K562 (cell line): ENCODE measurements around the gene DCLK1. TPM values are rescaled to one million over a fixed set of nuclear protein-coding genes. Genes with fewer than 3 reads are reported as not detected.

Experiments
- ATAC-seq: fragments of 200-7000 bp; cut with Tn5 transposase; 3 replicates; pipeline ENCODE4 v1.9.1; 2020; ENCODE audit warnings: moderate library complexity
- BruUV-seq: library from RNA; stranded (reverse); fragments of 400-500 nt; replicated peaks from 2 replicates; lab custom pipeline; 2021; lab: Mats Ljungman, UMichigan
- CTCF ChIA-PET: fragments of 300-600 bp; formaldehyde crosslinking; extraction: SDS; loops from one replicate; lab custom pipeline; 2021; ENCODE audit warnings: low intra/inter-chr PET ratio; lab: Yijun Ruan, JAX
- POLR2A ChIA-PET: fragments of 300-600, 350-650 bp; sonication (Branson Sonifier 250); formaldehyde crosslinking; extraction: SDS; loops from one replicate; lab custom pipeline; 2021; ENCODE audit warnings: antibody characterized with exemption, inconsistent platforms; lab: Yijun Ruan, JAX
- DNase-seq, 4 experiments: peaks; one replicate each; pipeline versions ENCODE4 v3.0.0 to v3.0.0-alpha.2; 2011 to 2018; ENCODE audit warnings: low spot score in 3 of 4, mixed read lengths in 3 of 4; ENCODE audit errors: extremely low read depth in 1 of 4
- FAIRE-seq: peaks from 2 replicates; lab custom pipeline; 2011; peaks lifted over from hg19 to GRCh38; lab: Jason Lieb, UNC
- H2AFZ ChIP-seq: 2 replicates; pipeline ENCODE4 v1.6.0; 2011; ENCODE audit warnings: low read depth, low read length, control low read depth, inconsistent platforms
- H3K27ac ChIP-seq: fragments of 200-600 bp; 3 replicates; pipeline ENCODE4 v1.8.0; 2011; ENCODE audit warnings: low read depth, mild to moderate bottlenecking, control low read depth, inconsistent platforms, low read length, moderate library complexity, mixed read lengths; ENCODE audit errors: extremely low read depth
- H3K27me3 ChIP-seq, 2 experiments: fragments of 300-600 bp in 1 of 2; 2 replicates in 1 of 2; 3 replicates in 1 of 2; pipeline versions ENCODE4 v1.6.0 to v1.8.0; 2011; ENCODE audit warnings: inconsistent platforms in 2 of 2, low read length in 2 of 2, mild to moderate bottlenecking in 1 of 2, mixed read lengths in 1 of 2, moderate library complexity in 1 of 2; ENCODE audit not compliant: control insufficient read depth in 2 of 2, insufficient read depth in 2 of 2
- H3K36me3 ChIP-seq: fragments of 300-600 bp; 3 replicates; pipeline ENCODE4 v1.8.0; 2011; ENCODE audit warnings: mild to moderate bottlenecking, low read length, inconsistent platforms; ENCODE audit not compliant: control insufficient read depth, insufficient read depth
- H3K4me1 ChIP-seq, 2 experiments: fragments of 200-600 bp in 1 of 2; replicated peaks in 1 of 2; 2 replicates in 1 of 2; 3 replicates in 1 of 2; pipeline versions ENCODE4 v1.5.1 to v1.8.0; 2011; ENCODE audit warnings: inconsistent platforms in 2 of 2, low read length in 2 of 2, mild to moderate bottlenecking in 1 of 2, mixed read lengths in 1 of 2, moderate library complexity in 1 of 2; ENCODE audit not compliant: control insufficient read depth in 2 of 2, insufficient read depth in 2 of 2
- H3K4me2 ChIP-seq: 2 replicates; pipeline ENCODE4 v1.6.1; 2011; ENCODE audit warnings: low read length, control low read depth, inconsistent platforms, mixed read lengths; ENCODE audit not compliant: insufficient read depth
- H3K4me3 ChIP-seq: fragments of 200-600 bp; sonication (generic), shearing (Covaris generic); 2 replicates; pipeline ENCODE4 v1.5.1; 2016; ENCODE audit warnings: control low read depth, inconsistent platforms
- H3K79me2 ChIP-seq: fragments of 200-600 bp; 3 replicates; pipeline ENCODE4 v1.8.0; 2011; ENCODE audit warnings: low read length, inconsistent platforms; ENCODE audit not compliant: control insufficient read depth, insufficient read depth
- H3K9ac ChIP-seq, 2 experiments: 2 replicates each; pipeline versions ENCODE4 v1.6.0 to v1.6.1; 2011; ENCODE audit warnings: low read depth in 2 of 2, low read length in 2 of 2, control low read depth in 1 of 2, inconsistent platforms in 1 of 2, mild to moderate bottlenecking in 1 of 2, mixed read lengths in 1 of 2; ENCODE audit not compliant: insufficient read depth in 1 of 2
- H3K9me1 ChIP-seq: one replicate; pipeline ENCODE4 v1.6.0; 2011; ENCODE audit warnings: inconsistent platforms, mild to moderate bottlenecking, low read length, moderate library complexity; ENCODE audit not compliant: control insufficient read depth, insufficient read depth
- H3K9me3 ChIP-seq: replicated peaks from 2 replicates; pipeline ENCODE4 v1.5.1; 2011; ENCODE audit warnings: low read depth, low read length, inconsistent platforms; ENCODE audit not compliant: control insufficient read depth, insufficient read depth
- H4K20me1 ChIP-seq: replicated peaks from 2 replicates; pipeline ENCODE4 v1.6.1; 2011; ENCODE audit warnings: low read length, inconsistent platforms, mixed read lengths; ENCODE audit not compliant: control insufficient read depth, insufficient read depth
- EP400 ChIP-seq: fragments of 450-650 bp; IDR thresholded peaks from 2 replicates; pipeline ENCODE4 v1.6.1; 2017; ENCODE audit warnings: antibody characterized with exemption, mild to moderate bottlenecking, moderate library complexity
- GATAD2B ChIP-seq: fragments of 450-650 bp; IDR thresholded peaks from 2 replicates; pipeline ENCODE4 v1.6.1; 2017; ENCODE audit warnings: mild to moderate bottlenecking, borderline replicate concordance
- MEF2A ChIP-seq: IDR thresholded peaks from 2 replicates; pipeline ENCODE4 v1.6.1; 2011; ENCODE audit warnings: low read depth, mild to moderate bottlenecking, low read length, moderate library complexity; ENCODE audit not compliant: control insufficient read depth
- MTA2 ChIP-seq: fragments of 450-650 bp; IDR thresholded peaks from 2 replicates; pipeline ENCODE4 v1.6.1; 2016; ENCODE audit warnings: low read depth
- NFXL1 ChIP-seq: fragments of 450-650 bp; formaldehyde crosslinking; IDR thresholded peaks from 2 replicates; pipeline ENCODE4 v1.4.0; 2021; ENCODE audit warnings: mild to moderate bottlenecking
- PTTG1 ChIP-seq: fragments of 450-650 bp; IDR thresholded peaks from 2 replicates; pipeline ENCODE4 v1.6.1; 2016; ENCODE audit warnings: low read depth, mild to moderate bottlenecking, missing genetic modification characterization, missing compliant biosample characterization
- SREBF2 ChIP-seq: sonication (generic); formaldehyde crosslinking; IDR thresholded peaks from 2 replicates; pipeline ENCODE4 v1.4.0; 2020; ENCODE audit warnings: mild to moderate bottlenecking, missing genetic modification reagents
- TFE3 ChIP-seq: fragments of 450-650 bp; formaldehyde crosslinking; IDR thresholded peaks from 2 replicates; pipeline ENCODE4 v1.4.0; 2020; ENCODE audit warnings: mild to moderate bottlenecking, mixed read lengths
- XRCC5 ChIP-seq: fragments of 200-400 bp; formaldehyde crosslinking; IDR thresholded peaks from 2 replicates; pipeline ENCODE4 v1.6.1; 2017; ENCODE audit warnings: low read depth, mild to moderate bottlenecking, low read length
- ZBED1 ChIP-seq: IDR thresholded peaks from 2 replicates; pipeline ENCODE4 v1.6.1; 2014
- ZNF121 ChIP-seq: sonication (generic); formaldehyde crosslinking; conservative IDR thresholded peaks from 2 replicates; pipeline ENCODE4 v1.8.0; 2022; ENCODE audit warnings: missing genetic modification reagents
- ZNF174 ChIP-seq: fragments of 250-450 bp; sonication (Bioruptor Pico); IDR thresholded peaks from 2 replicates; pipeline ENCODE4 v1.4.0; 2020; ENCODE audit warnings: mild to moderate bottlenecking
- ZNF347 ChIP-seq: fragments of 450-650 bp; formaldehyde crosslinking; IDR thresholded peaks from 2 replicates; pipeline ENCODE4 v1.4.0; 2020; ENCODE audit warnings: low read depth, mild to moderate bottlenecking, moderate library complexity
- ZNF408 ChIP-seq: fragments of 250-450 bp; sonication (Bioruptor Pico); IDR thresholded peaks from 2 replicates; pipeline ENCODE4 v1.4.0; 2020; ENCODE audit warnings: low read depth, mild to moderate bottlenecking, moderate library complexity
- ZNF707 ChIP-seq: fragments of 250-450 bp; sonication (Bioruptor Pico); conservative IDR thresholded peaks from 2 replicates; pipeline ENCODE4 v1.8.0; 2022; ENCODE audit warnings: inconsistent platforms, mild to moderate bottlenecking, moderate library complexity
- ZNF79 ChIP-seq: fragments of 250-450 bp; sonication (Bioruptor Pico); IDR thresholded peaks from 2 replicates; pipeline ENCODE4 v1.4.0; 2020; ENCODE audit warnings: low read depth, mild to moderate bottlenecking, moderate library complexity
- WGBS: fragments of 100-300 bp; shearing (Covaris generic); methylation state at CpG from one replicate; pipeline ENCODE4 v1.1.6; 2016; ENCODE audit warnings: low coverage, mixed read lengths; ENCODE audit not compliant: insufficient coverage; ENCODE audit errors: missing lambda C conversion rate; 5-methylcytosine and 5-hydroxymethylcytosine counted together
- in situ Hi-C: fragments of 300-500 bp; cut with MboI; formaldehyde crosslinking; loops from 4 replicates; pipeline ENCODE4 v1.15.0; 2018; ENCODE audit warnings: inconsistent platforms, mixed read lengths
- intact Hi-C: fragments of 100-400 bp; cut with micrococcal nuclease; formaldehyde crosslinking; loops from 2 replicates; pipeline ENCODE4 v1.14.2; 2022
- polyA plus RNA-seq, 8 experiments: library from polyadenylated mRNA; depleted of rRNA in 4 of 8; stranded (reverse) in 5 of 8; unstranded in 3 of 8; fragments of >200 nt; fragmentation: Nextera tagmentation in 2 of 8; fragmentation: Illumina TruSeq in 1 of 8; extraction: Ambion mirVana in 2 of 8; extraction: Trizol in 1 of 8; gene quantifications; 2 replicates each; pipeline versions ENCODE4 v1.2.1 to v1.2.3, GENCODE V29; 2011 to 2014; ENCODE audit warnings: inconsistent platforms in 1 of 8, missing spikeins in 1 of 8
- total RNA-seq, 7 experiments: library from RNA; depleted of rRNA in 6 of 7; stranded (reverse); fragments of >200 nt in 6 of 7; fragmentation: Illumina TruSeq in 2 of 7; extraction: Trizol in 2 of 7; gene quantifications; 2 replicates each; pipeline versions ENCODE4 v1.2.1 to v1.2.3, GENCODE V29; 2011 to 2021; ENCODE audit warnings: low replicate concordance in 1 of 7

Gene DCLK1
- total and polyA plus RNA-seq, 9 of the 15 experiments (the other 6 are each of a cell fraction or from before 2014, with no cell fraction given), result 0.07 TPM; not detected in 8

GRCh38 chr13:35920816-35921215, 210.4 kb downstream of the DCLK1 start:
- H3K27me3 ChIP-seq, result no peaks in the 10 kb centered on the region
- in situ Hi-C loops, result no loop called here

More at GRCh38 chr13:35920816-35921215, 210.4 kb downstream of the DCLK1 start:
- H4K20me1 ChIP-seq, result no peaks in the 10 kb centered on the region
- no peak overlapping the region for H3K4me3 ChIP-seq
- no peak overlapping the region for H3K9ac ChIP-seq
- H3K27ac ChIP-seq, result no peak overlapping the region
- no peaks in the 10 kb centered on the region for H3K79me2 ChIP-seq
- no peak for ATAC-seq
- no peaks in the 10 kb centered on the region for H3K9me1 ChIP-seq
- no peaks in the 10 kb centered on the region for H3K9me3 ChIP-seq
- ChIA-PET CTCF (no interaction called here), POLR2A (no interaction called here)
- intact Hi-C loops, result no loop called here
- 2% methylated on average over 5 of the region's 7 CpGs for WGBS
- H2AFZ ChIP-seq, result no peak overlapping the region
- no peaks in the 10 kb centered on the region for H3K4me1 ChIP-seq
- no peak for DNase-seq
- H3K36me3 ChIP-seq, result no peaks in the 10 kb centered on the region
- no peak overlapping the region for H3K4me2 ChIP-seq
- TF ChIP-seq XRCC5, result no peak
- TF ChIP-seq ZNF707 (CRISPR knock-in tag), result no peak
- no peak for TF ChIP-seq ZNF79
- no peak for TF ChIP-seq PTTG1 (tag)
- no peak for TF ChIP-seq TFE3 (CRISPR knock-in tag)
- TF ChIP-seq ZNF408 (CRISPR knock-in tag), result no peak
- no peak for TF ChIP-seq MEF2A
- no peak for TF ChIP-seq ZBED1
- TF ChIP-seq MTA2, result no peak
- no peak for TF ChIP-seq NFXL1 (CRISPR knock-in tag)
- no peak for TF ChIP-seq GATAD2B
- TF ChIP-seq EP400, result no peak
- no peak for TF ChIP-seq ZNF347 (CRISPR knock-in tag)
- TF ChIP-seq ZNF174 (CRISPR knock-in tag), result no peak
- TF ChIP-seq ZNF121 (CRISPR knock-in tag), result no peak
- no peak for TF ChIP-seq SREBF2
- TF ChIP-seq, all 486 proteins: peak for 0
- FAIRE-seq, result no peak
- BruUV-seq, result no TSS peak
